T47D (cell line): ENCODE measurements around the gene UBR2.
A peak's percentile ranks its signal among the peaks of the same experiment; 100 is the strongest.
"Not testable (repeated sequence)": the region's sequence is repeated elsewhere in the genome, so short reads cannot be mapped to it uniquely, and the experiment has no call there.

Experiments used
- DNase-seq, 2 experiments: peaks; one replicate each; pipeline versions ENCODE4 v3.0.0 to v3.0.0-alpha.2; 2011 to 2012; ENCODE audit warnings: low read depth in 1 of 2, low spot score in 1 of 2
- JUND ChIP-seq: IDR thresholded peaks from 2 replicates; pipeline ENCODE4 v1.6.1; 2012; ENCODE audit warnings: low read depth
- in situ Hi-C: cut with HindIII; loops from 2 replicates; pipeline ENCODE4 v1.10.0; 2016; ENCODE audit warnings: low sequenced_read_pairs, low pct_unique_long_range_greater_than_20kb

Gene UBR2

DNA sequence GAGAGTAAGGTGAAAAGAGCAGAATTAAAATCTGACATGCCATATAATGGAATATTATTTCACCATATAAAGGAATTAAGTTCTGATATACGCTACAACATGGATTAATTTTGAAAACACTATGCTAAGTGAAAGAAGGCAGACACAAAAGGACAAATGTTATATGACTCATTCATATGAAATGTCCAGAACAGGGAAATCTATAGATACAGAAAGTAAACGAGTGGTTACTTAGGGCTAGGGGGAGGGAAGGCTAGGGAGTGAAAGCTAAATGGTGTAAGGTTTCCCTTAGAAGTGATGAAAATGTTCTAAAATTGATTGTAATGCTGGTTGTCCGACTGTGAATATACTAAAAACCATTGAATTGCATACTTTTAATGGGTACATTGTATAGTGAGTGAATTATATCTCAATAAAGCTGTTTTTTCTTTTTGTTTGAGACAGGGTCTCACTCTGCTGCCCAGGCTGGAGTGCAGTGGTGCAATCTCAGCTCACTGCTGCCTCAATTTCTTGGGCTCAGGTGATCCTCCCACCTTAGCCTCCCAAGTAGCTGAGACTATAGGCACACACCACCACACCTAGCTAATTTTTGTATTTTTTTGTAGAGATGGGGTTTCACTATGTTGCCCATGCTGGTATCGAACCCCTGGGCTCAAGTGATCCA lies 150.4 kb downstream of the UBR2 start:
- in situ Hi-C loops, result no loop called here
- DNase-seq, result no peak
- no peak for TF ChIP-seq JUND

DNA sequence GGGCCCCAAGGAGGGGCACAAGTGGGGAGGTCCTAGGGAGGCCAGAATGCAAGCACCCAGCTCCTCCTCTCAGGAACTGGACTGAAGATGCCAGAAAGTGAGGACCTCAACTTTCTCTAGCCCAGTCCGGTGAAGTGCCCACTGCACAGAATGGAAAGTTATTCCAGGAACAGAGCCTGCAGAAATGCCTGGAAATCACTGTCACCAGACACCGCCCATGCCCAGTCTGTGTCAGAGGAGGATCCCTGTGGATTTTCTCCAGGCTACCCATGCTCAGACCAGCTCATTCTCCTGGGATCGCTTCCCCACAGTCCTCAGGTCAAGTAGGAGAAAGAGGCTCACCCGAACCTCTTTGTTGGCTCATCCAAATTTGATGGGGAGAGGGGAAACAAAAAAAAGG lies 152.0 kb downstream of the UBR2 start:
- TF ChIP-seq JUND, result no peak
- in situ Hi-C loops, result no loop called here
- DNase-seq, result no peak

DNA sequence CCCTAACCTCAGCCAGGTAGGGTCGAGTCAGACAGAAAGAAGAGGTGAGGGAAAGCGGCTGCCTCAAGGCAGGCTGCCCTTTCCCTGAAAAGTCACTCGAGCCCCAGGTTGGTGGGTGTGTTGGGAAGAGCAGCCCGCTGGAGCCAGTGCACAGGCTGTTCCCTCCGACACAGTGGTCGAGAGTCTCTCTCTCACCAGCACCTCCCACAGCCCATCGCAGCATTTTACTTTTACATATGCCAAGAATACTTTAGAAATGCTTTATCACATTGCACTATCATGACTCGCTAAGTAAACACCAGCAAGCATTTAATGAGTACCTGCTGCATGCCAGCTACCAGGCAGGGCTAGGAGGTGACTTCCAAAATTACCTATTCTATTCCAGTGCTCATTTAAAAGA lies 156.9 kb downstream of the UBR2 start:
- in situ Hi-C loops, result no loop called here
- DNase-seq, result no peak
- TF ChIP-seq JUND, result no peak

DNA sequence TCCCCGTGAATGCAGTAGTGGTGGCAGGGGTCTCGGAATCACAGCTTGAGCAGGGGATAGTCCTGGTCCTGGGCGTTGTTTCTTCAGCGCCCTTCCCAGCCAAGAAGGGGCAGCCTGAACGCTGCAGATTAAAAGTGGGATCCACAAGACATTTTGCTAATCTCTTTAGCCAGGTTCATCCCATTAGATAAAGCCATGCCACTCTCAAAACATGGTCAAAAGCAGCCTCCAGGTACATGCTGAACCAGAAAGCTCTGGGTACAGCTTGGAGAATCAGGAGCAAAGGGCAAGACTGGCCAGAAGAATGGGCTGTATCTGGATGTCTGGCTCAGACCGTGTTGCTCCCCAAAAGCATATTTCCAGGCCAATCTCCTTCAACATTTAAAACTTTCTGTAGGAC lies 158.7 kb downstream of the UBR2 start, which contains the start of gene PRPH2:
Gene PRPH2 (minus strand): TSS at position 101 of the 400 bp plus-strand sequence. CDS start 263 bp downstream, outside the sequence.
- no peak for DNase-seq
- in situ Hi-C loops, result no loop called here
- TF ChIP-seq JUND, result no peak

DNA sequence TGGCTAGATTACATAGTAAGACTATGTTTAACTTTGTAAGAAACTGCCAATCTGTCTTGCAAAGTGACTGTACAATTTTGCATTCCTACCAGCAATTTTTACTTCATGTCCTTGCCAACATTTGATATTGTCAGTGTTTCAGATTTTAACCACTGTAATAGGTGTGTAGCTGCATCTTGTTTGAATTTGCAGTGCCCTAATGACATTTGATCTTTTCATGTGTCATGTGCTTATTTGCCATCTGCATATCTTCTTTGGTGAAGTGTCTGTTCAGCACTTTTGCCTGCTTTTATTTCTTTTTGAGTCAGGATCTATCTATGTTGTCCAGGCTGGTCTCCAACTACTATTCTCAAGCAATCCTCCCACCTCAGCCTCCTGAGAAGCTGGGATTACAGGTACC lies 161.0 kb downstream of the UBR2 start:
- no peak for DNase-seq
- no peak for TF ChIP-seq JUND
- in situ Hi-C loops, result no loop called here

DNA sequence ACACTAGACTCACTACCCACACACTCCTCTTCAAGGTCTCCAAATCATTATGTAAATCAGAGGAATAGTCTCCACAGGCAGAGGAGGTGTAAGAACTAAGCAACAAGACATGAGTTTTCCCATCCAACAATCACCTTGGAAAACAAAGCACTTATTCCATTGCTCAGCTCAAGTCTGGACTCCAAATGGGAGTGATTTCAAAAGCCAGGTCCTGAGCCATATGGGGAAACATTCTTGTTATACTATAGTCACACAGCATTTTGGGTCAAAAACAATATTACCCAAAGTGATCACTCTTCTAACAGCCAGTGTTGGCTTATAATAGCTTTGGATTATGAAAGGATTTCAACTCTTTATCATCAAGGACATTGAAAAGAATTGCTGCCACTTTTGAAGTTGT lies 162.2 kb downstream of the UBR2 start:
- TF ChIP-seq JUND, result no peak
- in situ Hi-C loops, result no loop called here
- no peak for DNase-seq

DNA sequence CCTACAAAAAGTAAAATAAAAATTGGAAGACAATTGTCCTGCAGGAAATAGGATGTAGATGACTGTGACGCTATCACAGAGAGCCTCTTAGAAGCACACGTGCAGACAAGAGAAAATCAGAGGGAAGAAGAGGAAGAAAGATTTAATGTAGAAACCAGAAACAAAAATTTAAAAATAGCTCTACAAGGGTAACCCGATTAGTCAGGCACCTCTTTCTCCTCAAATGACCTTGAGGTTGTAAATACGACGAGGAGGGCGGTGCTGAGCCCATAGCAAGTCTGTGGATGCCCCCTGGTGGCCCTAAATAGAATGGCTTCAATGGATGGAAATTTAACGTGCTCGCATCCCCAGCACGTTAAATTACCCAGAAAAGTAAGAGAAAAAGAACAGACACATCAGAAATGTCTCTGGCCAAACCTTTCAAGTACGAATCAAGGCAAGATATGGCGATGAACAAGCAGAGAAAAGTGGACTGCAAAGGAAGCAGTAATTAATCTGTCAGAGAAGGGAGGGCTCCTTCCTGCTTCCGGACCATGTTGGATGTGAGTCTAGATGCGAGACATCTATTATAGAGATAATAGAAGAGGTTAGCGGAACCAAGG lies 162.8 kb downstream of the UBR2 start:
- no peak for TF ChIP-seq JUND
- DNase-seq, result peak; percentile 83 to 92
- in situ Hi-C loops, result no loop called here

DNA sequence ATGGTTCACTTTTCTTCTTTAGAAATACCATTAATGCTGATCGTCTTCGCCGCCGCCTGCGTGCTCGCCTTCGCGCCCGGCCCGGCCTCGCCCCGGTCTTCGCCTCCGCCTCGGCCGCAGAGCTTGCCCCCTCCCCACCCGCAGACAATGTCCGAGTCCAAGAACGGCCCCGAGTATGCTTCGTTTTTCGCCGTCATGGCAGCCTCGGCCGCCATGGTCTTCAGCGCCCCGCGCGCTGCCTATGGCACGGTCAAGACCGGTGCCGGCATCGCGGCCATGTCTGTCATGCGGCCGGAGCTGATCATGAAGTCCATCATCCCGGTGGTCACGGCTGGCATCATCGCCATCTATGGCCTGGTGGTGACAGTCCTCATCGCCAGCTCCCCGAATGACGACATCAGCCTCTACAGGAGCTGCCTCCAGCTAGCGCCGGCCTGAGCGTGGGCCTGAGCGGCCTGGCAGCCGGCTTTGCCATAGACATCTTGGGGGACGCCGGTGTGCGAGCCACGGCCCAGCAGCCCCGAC lies 163.3 kb downstream of the UBR2 start:
- in situ Hi-C loops, result no loop called here
- TF ChIP-seq JUND, result no peak
- DNase-seq, result no peak

DNA sequence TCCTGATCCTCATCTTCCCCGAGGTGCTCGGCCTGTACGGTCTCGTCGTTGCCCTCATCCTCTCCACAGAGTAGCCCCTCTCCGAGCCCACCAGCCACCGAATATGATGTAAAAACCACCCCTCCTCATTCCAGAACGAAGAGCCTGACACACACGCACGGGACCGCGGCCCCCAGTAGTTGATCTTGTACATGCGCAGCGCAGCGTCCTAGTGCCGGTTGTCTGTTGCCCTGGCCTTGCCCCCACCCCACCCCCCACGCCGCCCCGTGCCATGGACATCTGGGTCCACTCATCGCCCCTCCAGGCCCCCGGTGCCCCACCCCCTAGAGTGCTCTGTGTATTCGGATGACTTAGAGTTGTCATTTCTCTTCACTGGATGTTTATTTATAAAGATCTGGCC lies 163.8 kb downstream of the UBR2 start:
- no peak for DNase-seq
- in situ Hi-C loops, result no loop called here

DNA sequence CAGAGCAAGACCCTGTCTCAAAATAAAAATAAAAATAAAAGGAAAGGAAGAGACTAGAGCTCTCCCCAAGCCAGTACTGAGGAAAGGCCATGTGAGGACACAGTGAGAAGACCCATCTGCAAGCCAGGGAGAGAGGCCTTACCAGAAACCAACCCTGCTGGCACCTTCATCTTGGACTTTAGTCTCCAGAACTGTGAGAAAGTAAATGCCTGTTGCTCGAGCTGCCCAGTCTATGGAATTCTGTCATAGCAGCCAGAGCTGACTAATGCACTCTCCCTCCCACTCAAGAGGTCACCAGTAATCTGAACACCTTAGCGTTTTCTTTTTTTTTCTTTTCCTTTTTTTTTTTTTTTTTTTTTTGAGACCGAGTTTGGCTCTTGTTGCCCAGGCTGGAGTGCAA lies 165.9 kb downstream of the UBR2 start:
- in situ Hi-C loops, result no loop called here
- TF ChIP-seq JUND, result no peak
- DNase-seq, result no peak

More for the DNA sequence above, 163.8 kb downstream of the UBR2 start:
- no peak for TF ChIP-seq JUND

DNA sequence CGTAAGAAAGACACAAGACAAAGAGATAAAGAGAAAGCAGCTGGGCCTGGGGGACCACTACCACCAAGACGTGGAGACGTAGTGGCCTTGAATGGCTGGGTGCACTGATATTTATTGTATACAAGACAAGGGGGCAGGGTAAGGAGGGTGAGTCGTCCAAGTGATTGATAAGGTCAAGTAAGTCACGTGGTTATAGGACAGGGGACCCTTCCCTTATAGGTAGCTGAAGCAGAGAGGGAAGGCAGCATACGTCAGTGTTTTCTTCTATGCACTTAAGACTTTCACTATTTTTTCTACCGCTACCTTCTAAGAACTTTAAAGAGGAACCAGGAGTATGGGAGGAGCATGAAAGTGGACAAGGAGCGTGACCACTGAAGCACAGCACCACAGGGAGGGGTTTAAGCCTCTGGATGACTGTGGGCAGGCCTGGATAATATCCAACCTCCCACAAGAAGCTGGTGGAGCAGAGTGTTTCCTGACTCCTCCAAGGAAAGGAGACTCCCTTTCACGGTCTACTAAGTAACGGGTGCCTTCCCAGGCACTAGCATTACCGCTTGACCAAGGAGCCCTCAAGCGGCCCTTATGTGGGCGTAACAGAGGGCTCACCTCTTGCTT lies 170.1 kb downstream of the UBR2 start:
- DNase-seq, in situ Hi-C loops: not testable (repeated sequence)

DNA sequence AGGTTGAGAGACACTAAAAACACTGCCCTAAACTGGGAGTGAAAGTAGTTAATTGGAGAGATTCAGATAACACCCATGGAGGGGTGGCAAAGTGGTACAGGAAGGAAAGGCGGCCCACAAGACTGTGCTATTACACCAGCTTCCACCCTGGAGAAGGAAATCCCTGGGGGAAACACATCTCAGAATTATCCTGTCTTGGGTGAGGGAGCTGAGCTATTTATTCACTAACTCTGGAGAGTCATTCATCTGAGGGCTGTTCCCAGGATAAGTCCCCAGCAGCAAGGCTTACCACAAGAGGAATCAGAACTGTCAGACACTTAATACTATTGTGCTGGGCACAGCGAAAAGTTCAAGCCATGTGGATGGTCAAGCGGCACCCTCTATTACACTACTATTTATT lies 172.1 kb downstream of the UBR2 start:
- TF ChIP-seq JUND, result no peak
- no peak for DNase-seq
- in situ Hi-C loops, result no loop called here

DNA sequence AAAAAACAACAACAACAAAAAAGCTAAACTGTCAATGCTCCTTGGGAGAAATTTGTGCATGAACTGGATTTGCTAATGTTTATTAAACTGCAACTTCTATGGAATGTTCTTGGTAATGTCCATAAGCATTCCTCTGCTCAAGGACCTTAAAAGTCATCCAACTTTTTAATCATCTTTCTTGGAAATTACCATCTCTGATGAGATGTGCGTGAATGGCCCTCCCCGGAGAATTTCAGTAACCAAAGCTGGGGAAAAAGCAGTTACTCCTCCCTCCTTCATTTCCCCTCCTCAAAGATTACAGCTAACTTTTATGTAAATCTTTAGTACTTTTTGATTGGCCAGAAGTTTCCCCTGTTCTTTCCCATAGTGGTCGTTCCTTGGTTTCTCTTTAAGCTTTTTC lies 176.9 kb downstream of the UBR2 start:
- in situ Hi-C loops, result no loop called here
- no peak for DNase-seq
- TF ChIP-seq JUND, result no peak
